HCT116 (cell line): Measurements from ENCODE around the gene PPID. TPM values are rescaled to one million over a fixed set of nuclear protein-coding genes. Genes with fewer than 3 reads are reported as not detected.
A peak's percentile ranks its signal among the peaks of the same experiment; 100 is the strongest.

Experiments
- ATAC-seq: fragments of 200-7000 bp; cut with Tn5 transposase; 2 replicates; pipeline ENCODE4 v1.9.1; 2020; ENCODE audit warnings: mild to moderate bottlenecking, moderate library complexity
- BruUV-seq: library from RNA; stranded (reverse); fragments of 400-500 nt; replicated peaks from 2 replicates; lab custom pipeline; 2021; lab: Mats Ljungman, UMichigan
- CTCF ChIA-PET: fragments of 300-600 bp; sonication (Branson Sonifier 250); formaldehyde crosslinking; loops from one replicate; lab custom pipeline; 2021; ENCODE audit warnings: antibody characterized with exemption; lab: Charles Lee
- POLR2A ChIA-PET: fragments of 300-600, 350-600 bp; sonication (Branson Sonifier 250); formaldehyde crosslinking; loops from one replicate; lab custom pipeline; 2021; ENCODE audit warnings: antibody characterized with exemption; lab: Charles Lee
- RAD21 ChIA-PET, 2 experiments: fragments of 300-600 bp; sonication (Branson Sonifier 250); formaldehyde crosslinking; loops; one replicate each; lab custom pipeline; 2023; ENCODE audit warnings: low total read pairs in 2 of 2; ENCODE audit not compliant: uncharacterized antibody in 2 of 2, unreplicated experiment in 2 of 2, low non-redundant PET in 1 of 2; lab: Charles Lee
- DNase-seq: peaks from one replicate; pipeline ENCODE4 v3.0.0-alpha.2; 2010; ENCODE audit warnings: low read depth, low spot score
- H2AFZ ChIP-seq: fragments of 200-600 bp; shearing (Covaris generic), sonication (generic); 2 replicates; pipeline ENCODE4 v1.6.1; 2017; ENCODE audit warnings: low read depth, mixed run types, mixed read lengths, antibody characterized with exemption, low read length; ENCODE audit not compliant: poor library complexity, severe bottlenecking
- H3K27ac ChIP-seq: 2 replicates; pipeline ENCODE4 v1.5.1; 2012; ENCODE audit warnings: low read depth, low read length
- H3K27me3 ChIP-seq: fragments of 200-600 bp; sonication (generic); 2 replicates; pipeline ENCODE4 v1.6.1; 2016; ENCODE audit warnings: mixed run types, low read length, mixed read lengths; ENCODE audit not compliant: insufficient read depth
- H3K36me3 ChIP-seq, 2 experiments: fragments of 200-500 bp in 1 of 2; fragments of 200-600 bp in 1 of 2; sonication (Bioruptor generic) in 1 of 2; sonication (generic) in 1 of 2; 2 replicates each; pipeline versions ENCODE4 v1.5.1 to v1.6.1; 2014 to 2016; ENCODE audit warnings: low read length in 2 of 2, inconsistent platforms in 1 of 2, mixed read lengths in 1 of 2, mixed run types in 1 of 2; ENCODE audit not compliant: insufficient read depth in 2 of 2, control insufficient read depth in 1 of 2
- H3K4me1 ChIP-seq, 2 experiments: fragments of 200-600 bp in 1 of 2; sonication (generic) in 1 of 2; 2 replicates each; pipeline versions ENCODE4 v1.5.1 to v1.6.1; 2012 to 2017; ENCODE audit warnings: low read length in 2 of 2, inconsistent platforms in 1 of 2, mild to moderate bottlenecking in 1 of 2, mixed read lengths in 1 of 2, mixed run types in 1 of 2, moderate library complexity in 1 of 2; ENCODE audit not compliant: insufficient read depth in 2 of 2, control insufficient read depth in 1 of 2
- H3K4me2 ChIP-seq: fragments of 200-600 bp; sonication (generic); 2 replicates; pipeline ENCODE4 v1.6.1; 2017; ENCODE audit warnings: mixed run types, low read length, mixed read lengths
- H3K4me3 ChIP-seq, 2 experiments: fragments of 200-600 bp in 1 of 2; sonication (generic) in 1 of 2; replicated peaks in 1 of 2; 2 replicates each; pipeline ENCODE4 v1.5.1; 2011 to 2016; ENCODE audit warnings: low read length in 2 of 2, control low read depth in 1 of 2, low read depth in 1 of 2, mild to moderate bottlenecking in 1 of 2, mixed read lengths in 1 of 2, mixed run types in 1 of 2
- H3K79me2 ChIP-seq: fragments of 200-600 bp; sonication (generic); 2 replicates; pipeline ENCODE4 v1.6.1; 2017; ENCODE audit warnings: mild to moderate bottlenecking, mixed run types, low read length, moderate library complexity, mixed read lengths; ENCODE audit not compliant: insufficient read depth
- H3K9ac ChIP-seq: fragments of 200-600 bp; sonication (generic); 2 replicates; pipeline ENCODE4 v1.6.1; 2016; ENCODE audit warnings: low read length, mixed read lengths
- H3K9me2 ChIP-seq: fragments of 200-600 bp; sonication (generic), shearing (Covaris generic); 2 replicates; pipeline ENCODE4 v1.6.1; 2017; ENCODE audit warnings: mixed run types, mild to moderate bottlenecking, moderate library complexity; ENCODE audit not compliant: insufficient read depth
- H3K9me3 ChIP-seq, 2 experiments: fragments of 200-500 bp in 1 of 2; fragments of 200-600 bp in 1 of 2; sonication (Bioruptor generic) in 1 of 2; sonication (generic) in 1 of 2; 2 replicates each; pipeline ENCODE4 v1.6.1; 2014 to 2017; ENCODE audit warnings: low read length in 2 of 2, mixed read lengths in 2 of 2, inconsistent platforms in 1 of 2, low read depth in 1 of 2, mild to moderate bottlenecking in 1 of 2, mixed run types in 1 of 2, moderate library complexity in 1 of 2; ENCODE audit not compliant: control insufficient read depth in 1 of 2, insufficient read depth in 1 of 2
- H4K20me1 ChIP-seq: fragments of 200-600 bp; sonication (generic), shearing (Covaris generic); 2 replicates; pipeline ENCODE4 v1.6.1; 2017; ENCODE audit warnings: mixed run types, mild to moderate bottlenecking, moderate library complexity; ENCODE audit not compliant: insufficient read depth
- EGR1 ChIP-seq: IDR thresholded peaks from 2 replicates; pipeline ENCODE4 v1.6.1; 2012; ENCODE audit warnings: low read depth
- ELF1 ChIP-seq: IDR thresholded peaks from 2 replicates; pipeline ENCODE4 v1.6.1; 2012; ENCODE audit warnings: low read depth, borderline replicate concordance
- EZH2phosphoT487 ChIP-seq: fragments of 200-600 bp; IDR thresholded peaks from 2 replicates; pipeline ENCODE4 v1.6.1; 2018; ENCODE audit warnings: antibody characterized with exemption, borderline replicate concordance
- MAX ChIP-seq: IDR thresholded peaks from 2 replicates; pipeline ENCODE4 v1.6.1; 2012
- POLR2A ChIP-seq: IDR thresholded peaks from 2 replicates; pipeline ENCODE4 v1.7.0; 2011; ENCODE audit warnings: borderline replicate concordance; ENCODE audit not compliant: insufficient read depth, insufficient read length; ENCODE audit errors: extremely low read depth
- POLR2AphosphoS5 ChIP-seq: IDR thresholded peaks from 2 replicates; pipeline ENCODE4 v1.6.1; 2011; ENCODE audit warnings: mild to moderate bottlenecking, low read depth, low read length, moderate library complexity
- REST ChIP-seq: IDR thresholded peaks from 2 replicates; pipeline ENCODE4 v1.6.1; 2012; ENCODE audit warnings: low read depth
- SP1 ChIP-seq: IDR thresholded peaks from 2 replicates; pipeline ENCODE4 v1.6.1; 2012; ENCODE audit warnings: low read depth
- SRF ChIP-seq: IDR thresholded peaks from 2 replicates; pipeline ENCODE4 v1.6.1; 2012; ENCODE audit warnings: low read depth
- TCF7L2 ChIP-seq: IDR thresholded peaks from 2 replicates; pipeline ENCODE4 v1.7.0; 2011; ENCODE audit warnings: borderline replicate concordance, inconsistent platforms; ENCODE audit not compliant: insufficient read depth, insufficient read length; ENCODE audit errors: extremely low read depth
- YY1 ChIP-seq: IDR thresholded peaks from 2 replicates; pipeline ENCODE4 v1.6.1; 2011; ENCODE audit warnings: low read length, low read depth, moderate library complexity, mild to moderate bottlenecking; ENCODE audit not compliant: insufficient replicate concordance; ENCODE audit errors: extremely low read depth
- ZFX ChIP-seq: fragments of 450-650 bp; IDR thresholded peaks from 2 replicates; pipeline ENCODE4 v1.6.1; 2017
- intact Hi-C: fragments of 100-400 bp; cut with micrococcal nuclease; formaldehyde crosslinking; loops from 2 replicates; pipeline ENCODE4 v1.10.0; 2022
- total RNA-seq: library from RNA; stranded (reverse); gene quantifications from one replicate; pipeline ENCODE4 v1.2.1, GENCODE V29; 2021; ENCODE audit not compliant: unreplicated experiment

Gene PPID
- total RNA-seq, 1 experiment from 2014 or later, result 48.2 TPM

- H4K20me1 ChIP-seq, result no peaks in the 10 kb centered on the region
- H2AFZ ChIP-seq, result no peak overlapping the region
- no peaks in the 10 kb centered on the region for H3K27me3 ChIP-seq
- intact Hi-C loops, result loop anchor here (5.0 kb wide), 2 partner anchors 51 to 776 kb away; partner anchors contain the start of gene PPID
- ATAC-seq, result peak; percentile 27
- H3K27ac ChIP-seq, result peak overlapping the region; percentile 70
- H3K36me3 ChIP-seq, result peaks cover 0 to 4% of the 10 kb centered on the region in 2 experiments; a peak in 1 of 4 replicates
- peaks cover 48% of the 10 kb centered on the region for H3K79me2 ChIP-seq
- no peaks in the 10 kb centered on the region for H3K9me3 ChIP-seq
- H3K9ac ChIP-seq, result peak overlapping the region; percentile 91
- peak; percentile 33 for DNase-seq
- CTCF ChIA-PET, result no interaction called here
- RAD21 ChIA-PET, result no interaction called here
- peak; percentile 76 for TF ChIP-seq MAX
- TF ChIP-seq ZFX, result peak; percentile 24; the same call in 1 of the 2 replicates
- TF ChIP-seq POLR2A, result peak; percentile 19
- TF ChIP-seq POLR2AphosphoS5, result no peak
- H3K4me1 ChIP-seq, result peaks cover 9 to 17% of the 10 kb centered on the region in 2 experiments; a peak in 3 of 4 replicates
- BruUV-seq, result TSS peak; percentile 56
- POLR2A ChIA-PET, result no interaction called here
- peak overlapping the region; percentile 80 to 86 for H3K4me3 ChIP-seq
- H3K4me2 ChIP-seq, result peak overlapping the region; percentile 86
- no peaks in the 10 kb centered on the region for H3K9me2 ChIP-seq
Observed at GRCh38 chr4:158670975-158671664, 52.1 kb downstream of the PPID start.

- Histone ChIP-seq H3K4me2 (no peak overlapping the region), H3K36me3 (peaks cover 0 to 4% of the 10 kb centered on the region in 2 experiments; a peak in 1 of 4 replicates), H3K27ac (no peak overlapping the region), H2AFZ (no peak overlapping the region), H4K20me1 (no peaks in the 10 kb centered on the region), H3K27me3 (no peaks in the 10 kb centered on the region), H3K4me3 (no peak overlapping the region), H3K9me2 (no peaks in the 10 kb centered on the region), H3K9ac (no peak overlapping the region), H3K4me1 (peaks cover 9 to 17% of the 10 kb centered on the region in 2 experiments; a peak in 3 of 4 replicates), H3K9me3 (no peaks in the 10 kb centered on the region), H3K79me2 (peaks cover 48% of the 10 kb centered on the region)
- ChIA-PET POLR2A (interaction anchor here (0.6 kb wide), 1 partner anchor 742 kb away, joined by 4 read pairs; no protein-coding TSS in a partner anchor), RAD21 (no interaction called here), CTCF (no interaction called here)
- BruUV-seq, result no TSS peak
- TF ChIP-seq TCF7L2 (no peak), SP1 (no peak), EZH2phosphoT487 (no peak), YY1 (no peak), ELF1 (no peak), SRF (no peak), MAX (no peak), REST (no peak), EGR1 (no peak), ZFX (no peak)
- intact Hi-C loops, result no loop called here
- ATAC-seq (no peak), DNase-seq (no peak)
Observed at GRCh38 chr4:158669310-158669709, 53.9 kb downstream of the PPID start.
